ENCODE results near the gene MRPL16.
"Not testable (repeated sequence)": the region's sequence is repeated elsewhere in the genome, so short reads cannot be mapped to it uniquely, and the experiment has no call there.

Gene MRPL16

DNA sequence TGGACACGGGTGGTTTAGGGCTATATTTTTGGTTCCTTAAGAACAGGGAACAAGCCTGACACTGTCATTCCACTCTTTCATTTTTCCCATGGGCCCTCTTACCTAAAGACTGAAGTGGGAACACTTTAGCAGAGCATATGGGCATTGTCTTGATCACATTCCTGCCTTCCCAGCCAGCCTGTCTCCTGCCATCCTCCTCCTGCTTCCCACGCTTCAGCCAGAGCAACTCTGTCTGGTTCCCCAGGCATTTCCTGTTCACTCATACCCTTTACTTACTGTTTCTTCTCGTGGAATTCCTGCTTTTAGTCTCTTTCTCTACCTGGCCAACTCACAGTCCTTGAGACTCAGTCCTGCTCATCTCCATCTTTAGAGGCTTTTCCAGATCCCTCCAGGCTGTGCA lies 22.8 kb downstream of the MRPL16 start:
- Histone ChIP-seq H3K36me3 (ENCODE audit: insufficient read depth, low read length) (no peaks in the 10 kb centered on the region; the same call in 1 of the 2 replicates), H3K27me3 (ENCODE audit: insufficient read depth, low read length) (no peaks in the 10 kb centered on the region), H3K79me2 (ENCODE audit: insufficient read depth, low read length) (no peaks in the 10 kb centered on the region), H3K27ac (ENCODE audit: low read depth, low read length, poor library complexity, severe bottlenecking) (no peak overlapping the region), H3F3A (ENCODE audit: insufficient read depth, low read length) (no peaks in the 10 kb centered on the region), H2AFZ (ENCODE audit: low read length) (no peak overlapping the region), H3K9ac (ENCODE audit: low read length) (no peak overlapping the region), H3K4me3 (ENCODE audit: low read depth, low read length, poor library complexity, severe bottlenecking) (no peak overlapping the region), H4K20me1 (ENCODE audit: insufficient read depth, low read length) (no peaks in the 10 kb centered on the region), H3K4me1 (ENCODE audit: insufficient read depth, low read length, severe bottlenecking) (no peaks in the 10 kb centered on the region), H3K9me2 (ENCODE audit: low read depth, low read length) (no peaks in the 10 kb centered on the region), H3K4me2 (ENCODE audit: low read length) (no peak overlapping the region), H3K9me3 (ENCODE audit: low read length) (peaks cover 9% of the 10 kb centered on the region)
- TF ChIP-seq, protein P1, sequence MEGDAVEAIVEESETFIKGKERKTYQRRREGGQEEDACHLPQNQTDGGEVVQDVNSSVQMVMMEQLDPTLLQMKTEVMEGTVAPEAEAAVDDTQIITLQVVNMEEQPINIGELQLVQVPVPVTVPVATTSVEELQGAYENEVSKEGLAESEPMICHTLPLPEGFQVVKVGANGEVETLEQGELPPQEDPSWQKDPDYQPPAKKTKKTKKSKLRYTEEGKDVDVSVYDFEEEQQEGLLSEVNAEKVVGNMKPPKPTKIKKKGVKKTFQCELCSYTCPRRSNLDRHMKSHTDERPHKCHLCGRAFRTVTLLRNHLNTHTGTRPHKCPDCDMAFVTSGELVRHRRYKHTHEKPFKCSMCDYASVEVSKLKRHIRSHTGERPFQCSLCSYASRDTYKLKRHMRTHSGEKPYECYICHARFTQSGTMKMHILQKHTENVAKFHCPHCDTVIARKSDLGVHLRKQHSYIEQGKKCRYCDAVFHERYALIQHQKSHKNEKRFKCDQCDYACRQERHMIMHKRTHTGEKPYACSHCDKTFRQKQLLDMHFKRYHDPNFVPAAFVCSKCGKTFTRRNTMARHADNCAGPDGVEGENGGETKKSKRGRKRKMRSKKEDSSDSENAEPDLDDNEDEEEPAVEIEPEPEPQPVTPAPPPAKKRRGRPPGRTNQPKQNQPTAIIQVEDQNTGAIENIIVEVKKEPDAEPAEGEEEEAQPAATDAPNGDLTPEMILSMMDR (IDR thresholded peaks at IDR 0.05; ENCODE audit: low read length), result no peak
- no peak for TF ChIP-seq EZH2 (IDR thresholded peaks at IDR 0.05; ENCODE audit: borderline replicate concordance, low read length)

DNA sequence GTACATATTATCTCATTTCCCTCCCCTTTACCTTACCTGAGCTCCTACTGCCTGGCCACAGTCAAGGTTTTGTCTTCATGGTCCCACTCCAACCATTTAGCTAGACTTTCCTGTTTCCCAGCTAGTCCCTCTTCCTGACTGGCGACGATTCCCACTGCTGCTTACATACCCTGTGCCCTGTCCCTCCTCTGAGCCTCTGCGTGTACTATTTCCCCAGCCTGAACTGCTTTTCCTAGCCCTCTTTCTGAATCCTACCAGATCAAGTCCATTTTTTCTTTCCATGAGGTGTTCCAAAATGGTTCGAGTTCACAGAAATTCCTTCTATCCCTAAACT lies 23.4 kb downstream of the MRPL16 start:
- Histone ChIP-seq H3K9me3 (ENCODE audit: low read length) (peaks cover 9% of the 10 kb centered on the region), H3K79me2 (ENCODE audit: insufficient read depth, low read length) (no peaks in the 10 kb centered on the region), H3K9me2 (ENCODE audit: low read depth, low read length) (no peaks in the 10 kb centered on the region), H3K4me1 (ENCODE audit: insufficient read depth, low read length, severe bottlenecking) (no peaks in the 10 kb centered on the region), H4K20me1 (ENCODE audit: insufficient read depth, low read length) (no peaks in the 10 kb centered on the region), H3K4me2 (ENCODE audit: low read length) (no peak overlapping the region), H3K4me3 (ENCODE audit: low read depth, low read length, poor library complexity, severe bottlenecking) (no peak overlapping the region), H3K36me3 (ENCODE audit: insufficient read depth, low read length) (no peaks in the 10 kb centered on the region; the same call in 1 of the 2 replicates), H3K27me3 (ENCODE audit: insufficient read depth, low read length) (no peaks in the 10 kb centered on the region), H3K9ac (ENCODE audit: low read length) (no peak overlapping the region), H3K27ac (ENCODE audit: low read depth, low read length, poor library complexity, severe bottlenecking) (no peak overlapping the region), H3F3A (ENCODE audit: insufficient read depth, low read length) (no peaks in the 10 kb centered on the region), H2AFZ (ENCODE audit: low read length) (no peak overlapping the region)
- TF ChIP-seq EZH2 (IDR thresholded peaks at IDR 0.05; ENCODE audit: borderline replicate concordance, low read length), result no peak
- TF ChIP-seq, protein P1 (IDR thresholded peaks at IDR 0.05; ENCODE audit: low read length), result no peak

DNA sequence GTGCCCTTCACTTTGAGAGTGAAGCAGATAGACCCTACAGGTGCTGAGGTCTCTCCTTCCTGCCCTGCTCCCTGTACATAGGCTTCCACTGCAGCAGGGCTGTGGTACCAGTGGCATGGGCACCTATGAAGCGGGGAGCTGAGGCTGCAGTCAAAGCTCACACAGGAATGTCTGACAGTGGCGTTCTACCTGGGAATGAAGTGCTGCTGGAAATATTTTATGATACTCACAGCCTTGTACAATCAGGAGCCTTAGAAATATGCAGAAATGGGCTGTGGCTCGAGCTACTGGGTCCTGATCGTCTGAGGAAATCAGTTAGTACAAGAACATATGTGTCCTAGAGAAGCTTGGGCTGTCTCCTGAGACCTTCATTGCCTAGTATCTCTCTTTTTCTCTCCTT lies 24.8 kb downstream of the MRPL16 start:
- TF ChIP-seq, protein P1 (IDR thresholded peaks at IDR 0.05; ENCODE audit: low read length), result no peak
- no peak for TF ChIP-seq EZH2 (IDR thresholded peaks at IDR 0.05; ENCODE audit: borderline replicate concordance, low read length)
- Histone ChIP-seq H3K9me3 (ENCODE audit: low read length) (peaks cover 9% of the 10 kb centered on the region), H3K27me3 (ENCODE audit: insufficient read depth, low read length) (no peaks in the 10 kb centered on the region), H4K20me1 (ENCODE audit: insufficient read depth, low read length) (no peaks in the 10 kb centered on the region), H3K4me2 (ENCODE audit: low read length) (no peak overlapping the region), H3K79me2 (ENCODE audit: insufficient read depth, low read length) (no peaks in the 10 kb centered on the region), H3K4me3 (ENCODE audit: low read depth, low read length, poor library complexity, severe bottlenecking) (no peak overlapping the region), H3F3A (ENCODE audit: insufficient read depth, low read length) (no peaks in the 10 kb centered on the region), H3K36me3 (ENCODE audit: insufficient read depth, low read length) (no peaks in the 10 kb centered on the region; the same call in 1 of the 2 replicates), H3K9ac (ENCODE audit: low read length) (no peak overlapping the region), H3K4me1 (ENCODE audit: insufficient read depth, low read length, severe bottlenecking) (no peaks in the 10 kb centered on the region), H2AFZ (ENCODE audit: low read length) (no peak overlapping the region), H3K9me2 (ENCODE audit: low read depth, low read length) (no peaks in the 10 kb centered on the region), H3K27ac (ENCODE audit: low read depth, low read length, poor library complexity, severe bottlenecking) (no peak overlapping the region)

DNA sequence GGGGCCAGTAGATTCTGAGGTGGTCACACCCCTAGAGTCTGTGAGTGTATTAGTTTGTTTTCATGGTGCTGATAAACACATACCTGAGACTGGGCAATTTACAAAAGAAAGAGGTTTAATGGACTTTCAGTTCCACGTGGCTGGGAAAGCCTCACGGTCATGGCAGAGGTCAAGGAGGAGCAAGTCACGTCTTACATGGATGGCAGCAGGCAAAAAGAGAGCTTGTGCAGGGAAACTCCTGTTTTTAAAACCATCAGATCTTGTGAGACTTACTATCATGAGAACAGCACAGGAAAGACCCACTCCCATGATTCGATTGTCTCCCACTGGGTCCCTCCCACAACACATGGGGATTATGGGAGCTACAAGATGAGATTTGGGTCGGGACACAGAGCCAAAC lies 26.1 kb downstream of the MRPL16 start:
- H3K4me3 ChIP-seq (ENCODE audit: low read depth, low read length, poor library complexity, severe bottlenecking); H3F3A ChIP-seq (ENCODE audit: insufficient read depth, low read length); H3K9ac ChIP-seq (ENCODE audit: low read length); H3K36me3 ChIP-seq (ENCODE audit: insufficient read depth, low read length); H4K20me1 ChIP-seq (ENCODE audit: insufficient read depth, low read length); H3K27me3 ChIP-seq (ENCODE audit: insufficient read depth, low read length); H3K27ac ChIP-seq (ENCODE audit: low read depth, low read length, poor library complexity, severe bottlenecking); H2AFZ ChIP-seq (ENCODE audit: low read length); H3K9me2 ChIP-seq (ENCODE audit: low read depth, low read length); H3K4me1 ChIP-seq (ENCODE audit: insufficient read depth, low read length, severe bottlenecking); H3K79me2 ChIP-seq (ENCODE audit: insufficient read depth, low read length); H3K4me2 ChIP-seq (ENCODE audit: low read length); H3K9me3 ChIP-seq (ENCODE audit: low read length): not testable (repeated sequence)

All from OCI-LY1 (cell line).